Thyroid gland (tissue), 4 donors: Measurements from ENCODE around the gene HRH3. TPM values are rescaled to one million over a fixed set of nuclear protein-coding genes. Genes with fewer than 3 reads are reported as not detected.

Experiments
- DNase-seq, 2 donors: peaks; one replicate each; pipeline ENCODE4 v3.0.0-alpha.2; 2019
- H3K27ac ChIP-seq, 3 donors: fragments of 200-600 bp; sonication (generic); 1 replicate in 2 of 3; 2 replicates in 1 of 3; pipeline ENCODE4 v1.5.1; 2016 to 2019; ENCODE audit warnings: mild to moderate bottlenecking in 1 of 3, moderate library complexity in 1 of 3
- H3K27me3 ChIP-seq: fragments of 200-600 bp; sonication (generic); one replicate; pipeline ENCODE4 v1.5.1; 2019
- H3K36me3 ChIP-seq, 2 donors: fragments of 200-600 bp; sonication (generic); one replicate each; pipeline ENCODE4 v1.5.1; 2016 to 2019
- H3K4me1 ChIP-seq, 2 donors: fragments of 200-600 bp; sonication (generic); one replicate each; pipeline ENCODE4 v1.5.1; 2017 to 2019
- H3K4me3 ChIP-seq, 3 donors: fragments of 200-600 bp; sonication (generic); replicated peaks in 1 of 3; 1 replicate in 2 of 3; 2 replicates in 1 of 3; pipeline ENCODE4 v1.5.1; 2016; ENCODE audit warnings: mild to moderate bottlenecking in 1 of 3
- H3K9me3 ChIP-seq: fragments of 200-600 bp; sonication (generic); one replicate; pipeline ENCODE4 v1.5.1; 2017
- POLR2A ChIP-seq, 2 donors: fragments of 450-650 bp; IDR thresholded peaks; one replicate each; pipeline ENCODE4 v1.6.1; 2017; ENCODE audit warnings: antibody characterized with exemption in 2 of 2, mild to moderate bottlenecking in 2 of 2, moderate library complexity in 1 of 2
- WGBS, 2 donors: methylation state at CpG; one replicate each; pipeline ENCODE4 v1.1.5; 2017; 5-methylcytosine and 5-hydroxymethylcytosine counted together
- intact Hi-C: fragments of 100-400 bp; cut with DNase I; formaldehyde crosslinking; loops from one replicate; pipeline ENCODE4 v1.15.1; 2023
- total RNA-seq, 4 donors: library from RNA; depleted of rRNA; stranded (reverse); fragments of >200 nt; gene quantifications; one replicate each; pipeline ENCODE4 v1.2.3, GENCODE V29; 2016
- TF ChIP-seq, protein P1 (sequence below), 6 experiments: fragments of 200-600 bp in 3 of 6; fragments of 450-650 bp in 3 of 6; sonication (generic) in 3 of 6; IDR thresholded peaks; one replicate each; pipeline ENCODE4 v1.5.1; 2016 to 2019; ENCODE audit warnings: antibody characterized with exemption in 6 of 6, mild to moderate bottlenecking in 2 of 6, inconsistent platforms in 1 of 6, moderate library complexity in 1 of 6

HRH3 gene
- total RNA-seq, 4 donors from 2014 or later: not detected

DNA sequence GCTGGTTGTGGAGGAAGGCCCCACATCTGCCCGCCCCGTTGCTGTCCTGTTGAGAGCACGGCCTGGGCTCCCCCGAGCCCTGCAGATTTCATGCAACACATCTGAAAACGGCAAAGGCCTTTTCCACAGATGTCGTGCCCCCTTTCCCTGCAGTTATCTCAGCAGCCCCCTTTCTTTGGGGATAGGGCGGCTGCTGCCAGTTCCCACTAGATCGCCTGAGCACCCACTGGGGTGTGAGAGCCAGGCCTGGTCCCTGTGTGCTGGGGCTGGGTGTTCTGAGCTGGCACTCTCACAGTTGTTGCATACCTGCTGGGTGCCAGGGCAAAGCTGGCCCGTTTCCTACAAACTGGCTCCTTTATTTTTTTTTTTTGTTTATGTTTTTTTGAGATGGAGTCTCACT is 49.5 kb downstream of the HRH3 start:
- intact Hi-C loops: no loop called here
- no peak for TF ChIP-seq POLR2A (IDR thresholded peaks at IDR 0.05)
- TF ChIP-seq, protein P1, sequence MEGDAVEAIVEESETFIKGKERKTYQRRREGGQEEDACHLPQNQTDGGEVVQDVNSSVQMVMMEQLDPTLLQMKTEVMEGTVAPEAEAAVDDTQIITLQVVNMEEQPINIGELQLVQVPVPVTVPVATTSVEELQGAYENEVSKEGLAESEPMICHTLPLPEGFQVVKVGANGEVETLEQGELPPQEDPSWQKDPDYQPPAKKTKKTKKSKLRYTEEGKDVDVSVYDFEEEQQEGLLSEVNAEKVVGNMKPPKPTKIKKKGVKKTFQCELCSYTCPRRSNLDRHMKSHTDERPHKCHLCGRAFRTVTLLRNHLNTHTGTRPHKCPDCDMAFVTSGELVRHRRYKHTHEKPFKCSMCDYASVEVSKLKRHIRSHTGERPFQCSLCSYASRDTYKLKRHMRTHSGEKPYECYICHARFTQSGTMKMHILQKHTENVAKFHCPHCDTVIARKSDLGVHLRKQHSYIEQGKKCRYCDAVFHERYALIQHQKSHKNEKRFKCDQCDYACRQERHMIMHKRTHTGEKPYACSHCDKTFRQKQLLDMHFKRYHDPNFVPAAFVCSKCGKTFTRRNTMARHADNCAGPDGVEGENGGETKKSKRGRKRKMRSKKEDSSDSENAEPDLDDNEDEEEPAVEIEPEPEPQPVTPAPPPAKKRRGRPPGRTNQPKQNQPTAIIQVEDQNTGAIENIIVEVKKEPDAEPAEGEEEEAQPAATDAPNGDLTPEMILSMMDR (IDR thresholded peaks at IDR 0.05): no peak
- Histone ChIP-seq H3K9me3 (no peaks in the 10 kb centered on the region), H3K27me3 (no peaks in the 10 kb centered on the region), H3K27ac (no peak overlapping the region), H3K4me3 (no peak overlapping the region), H3K4me1 (no peaks in the 10 kb centered on the region), H3K36me3 (peaks cover 16 to 21% of the 10 kb centered on the region in 2 donors)
- no peak for DNase-seq
- 86 to 89% methylated on average over 9 of the region's 9 CpGs for WGBS, 2 donors

GRCh38 chr20:62168890-62169435 is 51.1 kb downstream of the HRH3 start:
- WGBS, 2 donors: 78 to 97% methylated on average over 17 to 23 of the region's 23 CpGs
- Histone ChIP-seq H3K27me3 (no peaks in the 10 kb centered on the region), H3K4me1 (no peaks in the 10 kb centered on the region), H3K9me3 (no peaks in the 10 kb centered on the region), H3K27ac (no peak overlapping the region), H3K36me3 (peaks cover 30 to 31% of the 10 kb centered on the region in 2 donors), H3K4me3 (no peak overlapping the region)
- no peak for TF ChIP-seq POLR2A (IDR thresholded peaks at IDR 0.05)
- TF ChIP-seq, protein P1 (IDR thresholded peaks at IDR 0.05): no peak
- no peak for DNase-seq
- intact Hi-C loops: no loop called here

DNA sequence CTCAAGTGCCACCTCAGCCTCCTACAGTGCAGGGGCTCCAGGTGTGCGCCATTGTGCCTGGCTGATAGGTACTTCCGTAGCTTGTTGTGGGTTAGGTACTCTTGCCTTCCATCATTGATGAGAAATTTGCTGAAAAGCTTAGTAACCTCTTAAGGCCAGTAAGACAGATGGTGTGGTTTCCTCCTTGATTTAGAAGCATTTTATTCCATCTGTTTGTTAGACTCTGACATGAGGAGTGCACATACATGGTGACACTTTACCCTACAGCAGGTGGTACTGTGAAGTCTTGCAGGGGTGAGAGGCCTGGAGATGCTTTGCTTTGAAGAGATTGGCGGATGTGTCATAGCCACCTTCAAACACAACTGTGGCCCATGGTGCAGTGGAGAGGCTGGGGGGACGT is 52.0 kb downstream of the HRH3 start:
- H3K9me3 ChIP-seq: no peaks in the 10 kb centered on the region
- WGBS, 2 donors: 77 to 98% methylated on average over 4 of the region's 4 CpGs
- no peaks in the 10 kb centered on the region for H3K4me1 ChIP-seq
- H3K4me3 ChIP-seq: no peak overlapping the region
- H3K27me3 ChIP-seq: no peaks in the 10 kb centered on the region
- TF ChIP-seq, protein P1 (IDR thresholded peaks at IDR 0.05): no peak
- TF ChIP-seq POLR2A (IDR thresholded peaks at IDR 0.05): no peak
- peaks cover 33 to 36% of the 10 kb centered on the region in 2 donors for H3K36me3 ChIP-seq
- H3K27ac ChIP-seq: no peak overlapping the region
- intact Hi-C loops: no loop called here
- no peak for DNase-seq

DNA sequence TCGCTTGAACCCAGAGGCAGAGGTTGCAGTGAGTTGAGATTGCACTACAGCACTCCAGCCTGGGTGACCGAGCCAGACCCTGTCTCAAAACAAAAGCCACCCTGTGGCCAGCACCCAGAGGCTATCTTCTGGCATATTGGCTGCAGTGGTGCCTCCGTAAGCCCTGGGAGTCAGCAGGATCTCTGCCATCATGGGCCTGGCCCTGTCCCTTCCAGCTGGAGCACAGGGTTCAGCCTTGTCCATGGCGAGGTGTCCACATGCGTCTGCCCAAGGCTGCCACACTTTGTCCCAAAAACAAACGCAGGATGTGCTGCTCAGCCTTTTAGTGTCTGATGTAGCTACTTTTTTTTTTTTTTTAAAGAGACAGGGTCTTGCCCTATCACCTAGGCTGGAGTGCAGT is 52.6 kb downstream of the HRH3 start:
- no peak for TF ChIP-seq POLR2A (IDR thresholded peaks at IDR 0.05)
- TF ChIP-seq, protein P1 (IDR thresholded peaks at IDR 0.05): no peak
- Histone ChIP-seq H3K9me3 (no peaks in the 10 kb centered on the region), H3K27ac (no peak overlapping the region), H3K4me3 (no peak overlapping the region), H3K36me3 (peaks cover 33 to 42% of the 10 kb centered on the region in 2 donors), H3K4me1 (no peaks in the 10 kb centered on the region), H3K27me3 (no peaks in the 10 kb centered on the region)
- DNase-seq: no peak
- intact Hi-C loops: no loop called here
- WGBS, 2 donors: 84 to 89% methylated on average over 6 of the region's 6 CpGs

GRCh38 chr20:62165762-62166399 is 54.2 kb downstream of the HRH3 start:
- intact Hi-C loops: no loop called here
- 87 to 96% methylated on average over 16 to 23 of the region's 25 CpGs for WGBS, 2 donors
- Histone ChIP-seq H3K27ac (no peak overlapping the region), H3K36me3 (peaks cover 36 to 53% of the 10 kb centered on the region in 2 donors), H3K9me3 (no peaks in the 10 kb centered on the region), H3K27me3 (no peaks in the 10 kb centered on the region), H3K4me3 (no peak overlapping the region), H3K4me1 (no peaks in the 10 kb centered on the region)
- TF ChIP-seq POLR2A (IDR thresholded peaks at IDR 0.05): no peak
- TF ChIP-seq, protein P1 (IDR thresholded peaks at IDR 0.05): no peak
- DNase-seq: no peak
